Stimulated activated CD4-positive, alpha-beta T cell treated with anti-CD3 and anti-CD28 coated beads, Interleukin-4, amount 100 ng/mL, for 1 hour (primary cell): Measurements from ENCODE around the gene MAP4K4.
A peak's percentile ranks its signal among the peaks of the same experiment; 100 is the strongest.

Experiments
- DNase-seq: peaks from one replicate; pipeline ENCODE4 v3.0.0-alpha.2; 2020

MAP4K4 gene

GRCh38 chr2:101820519-101820918 lies 123.0 kb downstream of the MAP4K4 start:
- DNase-seq: no peak

GRCh38 chr2:101821059-101821805 lies 123.7 kb downstream of the MAP4K4 start:
- no peak for DNase-seq

GRCh38 chr2:101821828-101822458 lies 124.4 kb downstream of the MAP4K4 start:
- no peak for DNase-seq

DNA sequence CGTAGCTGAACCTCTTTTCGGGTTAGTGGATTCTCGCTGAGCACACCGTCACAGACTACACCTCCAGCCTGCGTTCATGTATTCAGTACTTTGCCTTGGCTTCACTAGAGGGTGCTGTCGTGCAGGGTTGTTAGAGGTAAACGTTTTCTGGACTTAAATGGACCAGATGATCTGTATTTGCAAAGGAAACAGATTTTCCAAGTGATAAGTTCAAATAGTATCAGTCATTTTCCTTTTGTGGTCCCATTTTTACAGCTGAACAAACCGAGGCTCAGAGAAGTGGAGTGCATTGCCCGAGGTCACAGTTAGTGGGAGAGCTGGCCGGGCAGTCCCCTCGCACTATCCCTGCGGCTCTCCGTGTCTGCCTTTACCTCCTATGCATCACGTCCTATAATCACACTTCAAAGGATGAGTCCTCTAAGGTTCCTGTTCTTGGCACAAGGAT lies 125.9 kb downstream of the MAP4K4 start:
- peak; percentile 62 for DNase-seq

DNA sequence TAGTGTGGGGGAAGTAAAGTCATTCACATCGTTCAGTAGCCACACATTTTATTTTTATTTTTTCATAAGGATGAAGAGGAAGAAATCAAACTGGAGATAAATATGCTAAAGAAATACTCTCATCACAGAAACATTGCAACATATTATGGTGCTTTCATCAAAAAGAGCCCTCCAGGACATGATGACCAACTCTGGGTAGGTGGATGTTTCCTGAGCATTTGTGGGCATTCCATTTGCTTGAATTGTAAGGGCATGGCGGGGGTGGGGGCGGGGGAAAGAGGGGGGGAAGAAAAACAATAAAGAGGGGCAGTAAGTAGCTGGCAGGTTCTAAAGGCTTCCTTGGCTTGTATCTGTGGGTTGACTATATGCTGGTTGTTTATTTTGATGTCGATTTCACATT lies 126.4 kb downstream of the MAP4K4 start:
- no peak for DNase-seq

DNA sequence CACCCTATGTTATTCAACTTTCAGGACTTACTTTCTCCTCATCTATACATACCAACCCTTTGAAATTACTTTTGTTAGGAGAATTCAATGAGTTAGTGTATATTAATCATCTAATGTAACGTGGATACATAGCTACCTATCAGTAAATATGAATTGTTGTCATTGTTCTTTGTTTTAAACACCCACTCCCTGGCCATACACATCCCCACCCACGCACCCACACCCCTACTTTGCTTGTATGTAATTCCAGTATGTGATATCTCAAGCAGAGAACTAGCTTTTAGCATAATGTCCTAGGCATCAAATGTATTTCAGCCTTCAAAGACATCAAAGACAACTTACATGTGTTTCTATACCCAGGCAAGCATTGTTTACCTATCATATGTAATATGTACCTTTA lies 129.2 kb downstream of the MAP4K4 start:
- no peak for DNase-seq

DNA sequence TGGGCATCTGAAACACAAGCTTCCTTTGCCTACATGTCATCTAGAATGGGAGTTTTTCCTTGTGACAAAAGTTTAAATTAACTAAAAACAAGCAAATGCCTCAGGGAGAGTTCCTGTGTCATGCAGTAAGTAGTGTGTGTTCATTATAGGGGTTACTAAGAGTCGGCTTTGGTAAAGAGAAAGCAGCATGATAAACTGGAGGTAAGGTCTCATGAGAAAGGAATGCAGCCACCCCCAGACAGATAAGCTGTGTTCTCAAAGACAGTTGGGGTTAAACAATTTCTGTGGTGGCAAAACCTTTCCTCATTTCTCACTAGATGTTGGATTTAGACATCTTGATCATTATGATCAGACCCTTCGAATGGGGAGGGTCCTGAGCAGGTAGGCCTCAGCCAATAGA lies 129.7 kb downstream of the MAP4K4 start:
- no peak for DNase-seq

GRCh38 chr2:101828257-101828656 lies 130.8 kb downstream of the MAP4K4 start:
- DNase-seq: no peak

- no peak for DNase-seq
These were observed 131.3 kb downstream of the MAP4K4 start for GRCh38 chr2:101828673-101829334.

GRCh38 chr2:101829429-101829828 lies 131.9 kb downstream of the MAP4K4 start:
- no peak for DNase-seq

- no peak for DNase-seq
These were observed 132.6 kb downstream of the MAP4K4 start for GRCh38 chr2:101830146-101830545.

GRCh38 chr2:101830555-101830954 lies 133.0 kb downstream of the MAP4K4 start:
- DNase-seq: no peak

- peak; percentile 63 for DNase-seq
These were observed 133.9 kb downstream of the MAP4K4 start for GRCh38 chr2:101831351-101831865.

GRCh38 chr2:101832114-101832513 lies 134.6 kb downstream of the MAP4K4 start:
- DNase-seq: no peak

GRCh38 chr2:101833890-101834523 lies 136.5 kb downstream of the MAP4K4 start:
- no peak for DNase-seq

DNA sequence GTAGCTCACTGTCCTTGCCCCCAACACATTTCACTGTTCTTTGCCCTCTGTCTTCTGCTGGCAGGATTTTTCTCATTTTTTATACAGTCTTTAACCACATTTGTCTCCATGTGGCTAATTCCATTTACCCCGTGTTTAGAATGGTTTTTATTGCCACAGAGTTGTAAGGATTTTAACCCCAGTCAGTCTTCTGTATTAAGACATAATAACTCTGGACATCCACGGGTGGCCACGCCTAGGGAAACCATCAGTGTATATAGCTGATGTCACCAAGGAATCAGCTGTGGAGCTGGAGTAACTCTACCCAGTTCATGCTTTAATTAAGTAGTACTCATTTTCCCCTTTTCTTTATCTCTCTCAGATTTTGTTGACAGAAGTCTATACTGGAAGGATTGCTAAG lies 139.8 kb downstream of the MAP4K4 start:
- DNase-seq: no peak

GRCh38 chr2:101841679-101842327 lies 144.3 kb downstream of the MAP4K4 start:
- DNase-seq: no peak

DNA sequence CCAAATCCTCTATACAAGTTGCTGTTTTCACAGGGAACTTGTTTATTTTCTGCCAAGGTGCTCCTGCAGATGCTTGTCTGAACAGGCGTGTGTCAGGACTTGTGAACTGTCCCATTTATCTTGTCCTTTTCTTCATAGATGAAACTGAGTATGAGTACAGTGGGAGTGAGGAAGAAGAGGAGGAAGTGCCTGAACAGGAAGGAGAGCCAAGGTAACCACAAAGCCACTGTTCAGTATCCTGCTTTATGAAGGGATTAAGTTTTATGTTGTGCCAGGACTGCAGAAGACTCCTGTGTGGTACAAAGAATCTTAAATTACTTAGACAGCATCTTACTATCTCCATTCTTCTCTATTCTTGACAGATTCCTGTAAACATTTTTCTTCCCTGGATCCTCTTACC lies 145.0 kb downstream of the MAP4K4 start:
- no peak for DNase-seq

DNA sequence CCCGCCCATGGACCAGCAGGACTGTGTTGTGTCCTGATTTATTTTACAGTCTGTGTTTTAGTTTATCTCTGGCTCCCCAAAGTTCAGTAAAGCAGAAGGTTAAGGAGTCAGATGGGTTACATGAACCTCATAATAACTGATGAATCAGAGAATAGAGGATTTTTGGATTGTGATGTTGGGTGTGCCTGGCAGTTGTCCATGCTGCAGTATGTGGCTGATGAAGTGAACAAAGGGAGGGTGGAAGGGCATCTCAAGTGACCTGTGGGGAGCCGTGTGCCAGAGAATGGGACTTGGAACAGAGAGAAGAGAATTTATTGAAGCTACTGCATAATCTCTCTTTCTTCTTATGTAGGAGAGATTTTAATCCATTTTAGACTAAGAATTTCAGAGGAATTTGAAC lies 145.5 kb downstream of the MAP4K4 start:
- DNase-seq: no peak

DNA sequence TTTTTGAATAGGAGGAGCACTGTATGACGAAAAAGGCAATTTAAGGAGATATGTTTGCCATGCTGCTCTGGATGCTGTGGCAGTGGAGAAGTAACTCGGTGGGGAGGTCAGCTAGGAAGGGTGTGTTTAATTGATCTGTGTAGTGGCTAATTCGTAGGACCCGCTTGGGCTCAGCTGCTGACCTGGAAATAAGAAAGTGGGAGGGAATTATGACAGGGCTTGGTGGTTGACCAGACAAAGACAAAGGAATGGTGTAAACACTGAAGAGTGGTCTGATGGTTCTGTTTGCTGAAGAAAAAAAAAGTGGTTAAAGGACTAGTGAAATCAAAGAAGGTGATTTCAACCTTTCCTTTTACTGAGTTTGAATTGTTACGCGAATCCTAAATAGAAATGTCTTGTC lies 146.0 kb downstream of the MAP4K4 start:
- DNase-seq: no peak

DNA sequence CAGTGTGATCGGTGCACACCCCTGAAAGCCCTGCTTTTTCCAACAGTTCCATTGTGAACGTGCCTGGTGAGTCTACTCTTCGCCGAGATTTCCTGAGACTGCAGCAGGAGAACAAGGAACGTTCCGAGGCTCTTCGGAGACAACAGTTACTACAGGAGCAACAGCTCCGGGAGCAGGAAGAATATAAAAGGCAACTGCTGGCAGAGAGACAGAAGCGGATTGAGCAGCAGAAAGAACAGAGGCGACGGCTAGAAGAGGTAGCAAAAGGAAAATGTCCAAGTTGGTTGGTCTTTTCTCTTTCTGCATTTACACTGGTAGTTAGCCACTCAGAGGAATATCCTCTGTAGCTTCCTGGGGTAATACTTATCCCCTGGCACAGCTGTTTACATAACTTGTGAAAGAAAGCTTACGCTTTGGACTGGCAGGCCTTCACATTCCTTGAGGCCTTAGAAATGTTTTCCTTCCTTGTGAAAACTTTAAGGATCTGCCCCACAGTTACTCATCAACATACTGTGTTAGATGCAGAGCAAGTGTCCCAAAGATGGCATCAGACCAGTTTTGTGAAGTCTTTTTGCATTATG lies 146.6 kb downstream of the MAP4K4 start:
- no peak for DNase-seq

- no peak for DNase-seq
These were observed 149.5 kb downstream of the MAP4K4 start for GRCh38 chr2:101846973-101847372.
